ENCODE measurements around the gene IL36A. TPM values are rescaled to one million over a fixed set of nuclear protein-coding genes. Genes with fewer than 3 reads are reported as not detected.

The IL36A gene
- total RNA-seq, 1 experiment from 2014 or later: not detected

- DNase-seq: no peak
- Histone ChIP-seq H2BK20ac (ENCODE audit: low read depth, low read length, poor library complexity, severe bottlenecking) (no peak overlapping the region), H2AFZ (ENCODE audit: low read length) (no peak overlapping the region), H4K8ac (replicated peaks; ENCODE audit: insufficient read length, low read depth, low read length) (no peak overlapping the region), H2AK5ac (ENCODE audit: insufficient read length, low read length) (no peak overlapping the region), H3K4me1 (ENCODE audit: insufficient read depth, low read length) (no peaks in the 10 kb centered on the region), H3K4ac (ENCODE audit: low read depth, low read length) (no peak overlapping the region), H3K23me2 (ENCODE audit: insufficient read length, low read depth, low read length, poor library complexity, severe bottlenecking) (no peaks in the 10 kb centered on the region), H3K18ac (ENCODE audit: insufficient read length, low read depth, low read length) (no peak overlapping the region), H2BK5ac (ENCODE audit: insufficient read length, low read length) (no peak overlapping the region), H4K20me1 (ENCODE audit: control insufficient read depth, insufficient read depth, insufficient read length) (no peaks in the 10 kb centered on the region), H4K5ac (ENCODE audit: insufficient read length, low read depth, low read length) (no peak overlapping the region), H4K91ac (ENCODE audit: insufficient read length, low read depth, low read length) (no peak overlapping the region), H3T11ph (ENCODE audit: low read length) (no peak overlapping the region), H3K9ac (ENCODE audit: extremely low read depth, insufficient read length, low read length) (no peak overlapping the region), H3K56ac (ENCODE audit: insufficient read length, low read depth, low read length) (no peak overlapping the region), H3K27me3 (ENCODE audit: insufficient read depth, low read length) (no peaks in the 10 kb centered on the region; the same call in 1 of the 2 replicates), H3K9me3 (ENCODE audit: control insufficient read depth, low read depth, low read length) (no peaks in the 10 kb centered on the region), H3K4me2 (ENCODE audit: insufficient read depth, insufficient read length, low read length) (no peak overlapping the region), H2BK15ac (ENCODE audit: low read depth, low read length) (no peak overlapping the region), H3K79me2 (ENCODE audit: insufficient read depth, low read length) (no peaks in the 10 kb centered on the region), H3K27ac (ENCODE audit: insufficient read length, low read depth, low read length) (no peak overlapping the region), H3K79me1 (ENCODE audit: insufficient read depth, low read depth, low read length, poor library complexity, severe bottlenecking) (no peaks in the 10 kb centered on the region), H3K23ac (ENCODE audit: insufficient read length, low read depth, low read length) (no peak overlapping the region), H3K14ac (ENCODE audit: insufficient read depth, low read length) (no peak overlapping the region), H2BK120ac (ENCODE audit: low read depth, low read length, poor library complexity, severe bottlenecking) (no peak overlapping the region), H2BK12ac (ENCODE audit: insufficient read length, low read depth, low read length) (no peak overlapping the region)
- no peak overlapping the region for H3K4me3 Mint-ChIP-seq
- H3K4me1 Mint-ChIP-seq: no peaks in the 10 kb centered on the region
- whole genome bisulfite sequencing (ENCODE audit: extremely low coverage, insufficient read length, low lambda C conversion rate): no CpG with 5 or more reads among the region's 4 CpGs
- TF ChIP-seq CTCF (conservative IDR thresholded peaks at IDR 0.05): no peak
- peaks cover 22 to 53% of the 10 kb centered on the region in 2 experiments for H3K9me3 Mint-ChIP-seq
- peaks cover 47% of the 10 kb centered on the region for H3K27me3 Mint-ChIP-seq (ENCODE audit: low read depth)
- H3K27ac Mint-ChIP-seq: no peak overlapping the region
- no peaks in the 10 kb centered on the region; a peak in 1 of 7 replicates for H3K36me3 Mint-ChIP-seq (ENCODE audit: insufficient read depth in 1 of 3, low read depth in 3 of 3)
Observed at GRCh38 chr2:113021312-113021711, 16.1 kb downstream of the IL36A start.
